NT2/D1 (cell line): ENCODE measurements around the gene TRAF2.

ENCODE experiments used
- DNase-seq: peaks from one replicate; pipeline ENCODE4 v3.0.0-alpha.2; 2011; ENCODE audit warnings: low read depth, low spot score
- H3K27me3 ChIP-seq: 2 replicates; pipeline ENCODE4 v1.6.0; 2011; ENCODE audit warnings: mild to moderate bottlenecking; ENCODE audit not compliant: insufficient read length, insufficient read depth
- H3K36me3 ChIP-seq: 2 replicates; pipeline ENCODE4 v1.6.1; 2011; ENCODE audit warnings: mild to moderate bottlenecking, low read length, mixed read lengths; ENCODE audit not compliant: insufficient read depth, insufficient read length
- H3K4me1 ChIP-seq: 2 replicates; pipeline ENCODE4 v1.5.1; 2011; ENCODE audit not compliant: insufficient read depth, insufficient read length
- H3K4me3 ChIP-seq: 2 replicates; pipeline ENCODE4 v1.5.1; 2011; ENCODE audit warnings: low read depth; ENCODE audit not compliant: insufficient read length
- H3K9ac ChIP-seq: 2 replicates; pipeline ENCODE4 v1.6.0; 2011; ENCODE audit warnings: low read depth; ENCODE audit not compliant: insufficient read length
- H3K9me3 ChIP-seq: 2 replicates; pipeline ENCODE4 v1.5.1; 2011; ENCODE audit warnings: mild to moderate bottlenecking, low read length; ENCODE audit not compliant: insufficient read depth
- SUZ12 ChIP-seq: IDR thresholded peaks from 2 replicates; pipeline ENCODE4 v1.6.1; 2011; ENCODE audit not compliant: insufficient read length, insufficient read depth; ENCODE audit errors: extremely low read depth
- YY1 ChIP-seq: IDR thresholded peaks from 2 replicates; pipeline ENCODE4 v1.6.1; 2011; ENCODE audit not compliant: insufficient read length, insufficient read depth
- ZNF274 ChIP-seq: IDR thresholded peaks from 2 replicates; pipeline ENCODE4 v1.6.1; 2011; ENCODE audit warnings: mild to moderate bottlenecking, low read depth, low read length

TRAF2 gene

DNA sequence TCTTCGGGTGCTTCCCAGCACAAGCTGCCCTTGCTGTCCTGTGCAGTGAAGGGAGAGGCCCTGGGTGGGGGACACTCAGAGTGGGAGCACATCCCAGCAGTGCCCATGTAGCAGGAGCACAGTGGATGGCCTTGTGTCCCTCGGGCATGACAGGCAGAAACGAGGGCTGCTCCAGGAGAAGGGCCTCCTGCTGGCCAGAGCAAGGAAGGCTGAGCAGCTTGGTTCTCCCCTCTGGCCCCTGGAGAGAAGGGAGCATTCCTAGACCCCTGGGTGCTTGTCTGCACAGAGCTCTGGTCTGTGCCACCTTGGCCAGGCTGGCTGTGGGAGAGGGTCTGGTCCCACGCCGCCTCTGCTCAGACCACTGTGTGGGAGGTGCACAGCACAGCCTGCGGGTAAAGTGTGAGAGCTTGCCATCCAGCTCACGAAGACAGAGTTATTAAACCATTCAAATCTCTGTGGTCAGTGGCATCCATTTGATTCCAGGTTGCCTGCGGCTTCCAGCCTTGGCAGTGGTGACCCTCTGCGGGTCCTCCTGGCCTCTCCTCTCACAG is 39.9 kb downstream of the TRAF2 start:
- Histone ChIP-seq H3K36me3 (peaks cover 90% of the 10 kb centered on the region), H3K4me3 (no peak overlapping the region), H3K27me3 (no peaks in the 10 kb centered on the region), H3K4me1 (peaks cover under 1% of the 10 kb centered on the region), H3K9ac (no peak overlapping the region), H3K9me3 (peaks cover 3% of the 10 kb centered on the region; the same call in 1 of the 2 replicates)
- DNase-seq, result no peak
- TF ChIP-seq ZNF274 (no peak), SUZ12 (no peak), YY1 (no peak)

DNA sequence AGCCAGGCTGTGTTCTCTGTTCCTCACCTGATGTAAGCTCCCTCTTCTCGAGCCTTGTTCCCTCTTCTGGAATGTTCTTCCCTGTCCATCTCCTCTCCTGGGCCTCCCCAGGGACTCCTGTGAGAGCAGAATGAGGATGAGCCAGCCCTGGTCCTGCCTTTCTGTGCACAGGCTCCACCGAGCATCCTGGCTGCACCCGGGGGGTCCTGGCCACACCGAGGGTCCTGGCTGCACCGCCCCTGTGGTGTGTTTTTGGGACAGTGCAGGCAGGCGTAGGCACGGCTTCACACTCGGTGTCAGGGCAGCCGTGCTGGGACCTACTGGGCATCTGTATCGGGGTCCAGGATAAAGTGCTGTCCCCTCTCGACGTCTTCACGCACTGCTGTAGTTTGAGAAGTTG is 40.4 kb downstream of the TRAF2 start:
- Histone ChIP-seq H3K27me3 (no peaks in the 10 kb centered on the region), H3K4me3 (no peak overlapping the region), H3K9me3 (peaks cover 6% of the 10 kb centered on the region; the same call in 1 of the 2 replicates), H3K36me3 (peaks cover 85% of the 10 kb centered on the region), H3K4me1 (no peaks in the 10 kb centered on the region), H3K9ac (no peak overlapping the region)
- DNase-seq, result no peak
- TF ChIP-seq ZNF274 (no peak), YY1 (no peak), SUZ12 (no peak)

DNA sequence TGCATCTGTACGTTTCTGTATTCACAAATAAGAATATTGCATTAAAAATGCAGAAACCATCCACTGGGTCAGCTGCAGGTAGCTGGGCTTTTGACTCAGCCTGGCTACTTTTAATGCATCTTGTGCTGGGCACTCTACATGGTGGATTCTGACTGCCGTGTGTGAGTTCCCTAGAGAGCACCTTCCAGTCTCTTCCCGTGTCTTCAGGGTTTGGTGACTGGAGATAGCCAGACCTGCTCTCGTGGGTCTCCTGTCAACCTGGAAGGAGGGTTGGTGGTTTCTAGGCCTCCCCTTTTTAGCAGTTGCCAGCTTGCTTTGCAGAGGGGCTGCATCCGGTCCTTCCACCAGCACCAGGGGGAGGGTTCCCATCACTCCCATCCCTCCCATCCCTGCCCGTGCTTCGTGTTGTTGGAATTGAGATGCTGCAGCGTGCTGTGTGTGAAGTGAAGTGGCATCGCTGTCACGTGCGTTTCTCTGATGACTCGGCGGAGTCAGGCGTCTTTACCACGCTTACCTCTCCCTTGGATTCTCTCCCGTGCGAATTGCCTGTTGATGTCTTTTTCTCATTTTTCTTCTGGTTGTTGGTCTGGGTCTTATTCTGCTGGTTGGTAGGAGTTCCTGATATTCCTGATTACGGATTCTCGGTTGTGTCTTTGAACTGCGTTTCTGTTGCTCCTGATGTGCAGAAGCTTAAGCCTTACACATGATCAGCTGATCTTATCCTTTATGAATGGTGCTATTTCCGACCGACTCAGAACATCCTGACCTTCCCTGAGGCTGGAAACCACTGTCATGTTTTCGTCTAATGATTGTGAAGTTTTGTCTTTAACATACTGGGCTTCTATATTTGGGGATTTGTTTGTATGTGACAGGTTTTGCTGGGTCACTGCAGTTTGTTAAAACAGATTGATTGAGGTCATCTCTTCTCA is 41.3 kb downstream of the TRAF2 start:
- H3K4me3 ChIP-seq, result no peak overlapping the region
- peaks cover 78% of the 10 kb centered on the region for H3K36me3 ChIP-seq
- H3K9ac ChIP-seq, result no peak overlapping the region
- peaks cover 6% of the 10 kb centered on the region; the same call in 1 of the 2 replicates for H3K9me3 ChIP-seq
- DNase-seq, result no peak
- TF ChIP-seq SUZ12, result no peak
- no peak for TF ChIP-seq YY1
- H3K27me3 ChIP-seq, result no peaks in the 10 kb centered on the region
- no peaks in the 10 kb centered on the region for H3K4me1 ChIP-seq

DNA sequence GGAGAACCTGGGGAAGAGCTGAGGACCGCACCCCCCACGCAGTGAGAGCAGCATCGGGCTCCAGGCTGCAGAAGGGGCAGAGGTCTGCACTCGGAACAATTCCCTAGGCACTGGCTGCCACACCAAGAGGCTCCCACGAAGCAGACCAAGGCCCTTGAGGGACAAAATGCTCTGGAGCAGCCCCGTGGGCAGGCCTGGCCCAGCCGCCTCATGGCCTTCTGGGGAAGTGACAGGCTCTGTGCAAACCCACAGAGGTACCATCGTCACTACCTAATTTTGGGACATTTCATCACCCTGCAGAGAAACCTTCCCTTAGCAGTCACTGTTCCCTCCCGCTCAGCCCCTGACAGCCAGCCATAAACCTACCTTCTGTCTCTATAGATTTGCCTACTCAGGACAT is 42.3 kb downstream of the TRAF2 start:
- Histone ChIP-seq H3K9ac (no peak overlapping the region), H3K27me3 (no peaks in the 10 kb centered on the region), H3K4me1 (no peaks in the 10 kb centered on the region), H3K36me3 (peaks cover 79% of the 10 kb centered on the region), H3K9me3 (peaks cover 6% of the 10 kb centered on the region; the same call in 1 of the 2 replicates), H3K4me3 (no peak overlapping the region)
- TF ChIP-seq SUZ12 (no peak), YY1 (no peak), ZNF274 (no peak)
- DNase-seq, result no peak

DNA sequence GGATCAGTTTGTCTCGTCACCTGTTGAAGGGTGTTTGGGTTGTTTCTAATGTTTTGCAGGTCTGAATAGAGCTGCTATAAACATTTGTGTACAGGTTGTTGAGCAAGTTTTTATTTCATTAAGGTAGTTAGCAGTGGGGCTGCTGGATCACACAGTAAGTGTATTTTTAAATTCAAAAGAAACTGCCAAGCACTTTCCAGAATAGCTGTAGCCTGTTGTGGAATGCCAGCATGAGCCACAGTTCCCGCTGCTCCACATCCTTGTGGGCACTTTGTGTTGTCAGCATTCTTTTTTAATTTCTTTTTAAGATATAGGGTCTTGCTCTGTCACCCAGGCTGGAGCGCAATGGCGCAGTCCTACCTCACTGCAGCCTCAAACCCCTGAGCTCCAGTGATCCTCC is 43.7 kb downstream of the TRAF2 start:
- Histone ChIP-seq H3K4me1 (no peaks in the 10 kb centered on the region), H3K9me3 (peaks cover 6% of the 10 kb centered on the region; the same call in 1 of the 2 replicates), H3K4me3 (no peak overlapping the region), H3K27me3 (no peaks in the 10 kb centered on the region), H3K9ac (no peak overlapping the region), H3K36me3 (peaks cover 71% of the 10 kb centered on the region)
- no peak for TF ChIP-seq ZNF274
- no peak for TF ChIP-seq SUZ12
- TF ChIP-seq YY1, result no peak
- no peak for DNase-seq

DNA sequence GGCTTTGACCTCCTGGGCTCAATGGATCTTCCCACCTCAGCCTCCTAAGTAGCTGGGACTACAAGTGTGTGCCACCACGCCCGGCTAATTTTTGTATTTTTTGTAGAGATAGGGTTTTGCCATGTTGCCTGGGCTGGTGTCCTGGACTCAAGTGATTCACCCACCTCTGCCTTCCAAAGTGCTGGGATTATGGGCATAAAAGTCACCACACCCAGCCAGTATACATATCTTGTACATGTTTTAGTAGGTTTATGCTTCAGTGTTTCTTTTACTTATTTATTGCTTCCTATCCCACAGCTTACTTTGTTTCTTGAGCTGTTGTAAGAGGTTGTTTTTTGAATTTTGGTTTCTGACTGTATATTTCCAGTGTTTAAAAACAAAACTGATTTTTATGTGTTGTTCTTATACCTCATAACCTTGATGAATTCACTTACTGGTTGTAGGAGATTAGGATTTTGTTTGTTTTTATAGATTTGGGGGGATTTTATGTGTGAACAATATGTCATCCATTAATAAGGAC is 45.4 kb downstream of the TRAF2 start:
- H3K4me3 ChIP-seq, result no peak overlapping the region
- H3K27me3 ChIP-seq, result no peaks in the 10 kb centered on the region
- DNase-seq, result no peak
- no peaks in the 10 kb centered on the region for H3K4me1 ChIP-seq
- H3K9me3 ChIP-seq, result peaks cover 6% of the 10 kb centered on the region; the same call in 1 of the 2 replicates
- TF ChIP-seq YY1 (no peak), SUZ12 (no peak), ZNF274 (no peak)
- no peak overlapping the region for H3K9ac ChIP-seq
- H3K36me3 ChIP-seq, result peaks cover 58% of the 10 kb centered on the region

DNA sequence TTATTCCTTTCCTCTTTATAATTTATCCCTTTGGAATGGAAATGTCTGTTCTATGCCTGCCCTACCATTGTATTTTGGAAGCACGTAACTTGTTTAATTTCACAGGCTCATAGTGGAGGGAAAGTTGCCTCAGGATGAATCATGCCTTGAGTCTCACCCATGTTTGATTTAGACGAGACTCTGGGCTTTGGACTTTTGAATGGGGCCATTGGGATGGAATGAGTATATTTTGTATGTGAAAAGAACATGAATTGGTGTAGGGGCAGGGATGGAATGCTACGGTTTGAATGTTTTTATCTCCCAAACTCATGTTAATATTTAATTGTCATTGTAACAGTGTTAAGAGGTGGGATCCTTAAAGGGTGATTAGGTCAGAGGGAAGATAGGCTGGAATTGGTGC is 48.0 kb downstream of the TRAF2 start:
- H3K27me3 ChIP-seq, result no peaks in the 10 kb centered on the region
- no peak overlapping the region for H3K9ac ChIP-seq
- peaks cover 12% of the 10 kb centered on the region for H3K4me1 ChIP-seq
- peaks cover 50% of the 10 kb centered on the region for H3K36me3 ChIP-seq
- no peak overlapping the region for H3K4me3 ChIP-seq
- TF ChIP-seq SUZ12 (no peak), YY1 (no peak), ZNF274 (no peak)
- H3K9me3 ChIP-seq, result peaks cover 6% of the 10 kb centered on the region; the same call in 1 of the 2 replicates
- no peak for DNase-seq
